GM18517 (cell line): ENCODE results near the gene NR2F6.

Source experiments
- ATAC-seq: cut with Tn5 transposase; IDR thresholded peaks from one replicate; pipeline ENCODE4 v1.9.1; 2021; ENCODE audit warnings: mild to moderate bottlenecking, moderate library complexity; ENCODE audit not compliant: unreplicated experiment

The NR2F6 gene

DNA sequence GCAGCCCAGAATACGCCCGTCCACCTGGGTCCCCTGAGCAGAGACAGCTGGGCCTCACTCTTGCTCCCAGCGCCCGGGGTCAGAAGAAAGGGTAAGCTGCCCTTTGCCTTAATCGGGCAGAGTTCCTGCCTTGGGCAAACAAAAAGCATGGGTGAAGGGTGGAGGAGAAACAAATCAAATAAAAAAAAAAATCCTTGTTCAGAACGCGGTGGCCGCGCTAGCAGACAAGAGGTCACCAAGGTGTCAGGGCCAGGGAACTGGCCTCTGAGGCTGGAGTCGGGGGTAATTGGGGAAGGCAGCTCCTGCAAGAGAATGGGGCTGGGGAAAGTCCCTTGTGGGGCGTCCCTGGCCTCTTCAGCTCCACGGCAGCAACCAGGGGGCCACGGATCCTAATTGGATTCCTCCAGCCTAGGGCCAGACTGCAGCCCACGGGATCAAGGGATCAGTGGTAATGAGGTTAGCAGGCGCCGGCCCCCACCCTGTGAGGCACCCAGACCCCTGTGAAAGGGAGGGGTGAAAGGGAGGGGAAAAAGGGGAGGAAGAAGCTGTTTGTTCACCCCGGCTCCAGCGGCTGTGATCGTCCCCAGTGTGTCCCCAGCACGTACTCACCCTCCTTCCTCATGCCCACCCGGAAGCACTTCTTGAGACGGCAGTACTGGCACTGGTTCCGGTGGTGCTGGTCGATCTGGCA, 5.5 kb downstream of the NR2F6 start:
- no peak for ATAC-seq

DNA sequence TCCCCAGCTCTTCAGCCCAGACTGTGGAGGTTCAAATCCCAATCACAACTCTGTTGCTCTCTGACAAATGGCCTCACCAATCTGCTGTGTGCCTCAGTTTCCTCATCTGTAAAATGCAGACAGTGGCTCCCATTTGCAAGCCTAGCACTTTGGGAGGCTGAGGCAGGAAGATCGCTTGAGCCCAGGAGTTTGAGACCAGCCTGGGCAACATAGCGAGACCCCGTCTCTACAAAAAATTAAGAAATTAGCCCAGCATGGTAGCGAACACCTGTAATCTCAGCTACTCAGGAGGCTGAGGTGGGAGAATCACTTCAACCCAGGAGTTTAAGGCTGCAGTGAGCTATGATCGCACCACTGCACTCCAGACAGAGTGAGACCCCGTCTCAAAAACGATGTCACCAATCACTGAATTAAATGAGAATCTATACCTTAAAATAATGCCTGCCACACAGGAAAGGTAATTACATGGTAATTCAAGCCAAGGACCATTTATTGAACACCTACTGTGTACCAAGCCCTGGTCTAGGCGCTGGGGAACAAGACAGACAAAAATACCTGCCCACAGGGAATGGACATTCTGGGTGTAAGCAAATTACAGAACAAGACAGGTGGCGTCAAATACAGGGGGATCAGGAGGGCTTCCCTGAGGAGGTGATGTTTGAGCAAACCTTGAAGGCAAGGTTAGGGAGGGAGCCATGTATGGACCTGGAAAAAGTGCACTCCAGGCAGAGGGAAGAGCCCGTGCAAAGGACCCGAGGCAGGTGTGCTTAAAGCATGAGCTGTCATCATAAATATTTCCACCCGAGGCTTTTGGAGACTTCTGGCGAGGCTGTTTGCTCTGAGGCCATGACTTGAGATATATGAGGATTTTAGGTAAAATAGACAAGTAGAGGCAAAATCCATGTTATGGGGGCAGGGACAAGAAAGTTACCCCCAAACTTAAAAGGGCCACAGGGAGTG, 7.7 kb downstream of the NR2F6 start:
- no peak for ATAC-seq

GRCh38 chr19:17236811-17237543, 8.7 kb downstream of the NR2F6 start:
- ATAC-seq, result no peak

- no peak for ATAC-seq
These were observed 9.5 kb downstream of the NR2F6 start for GRCh38 chr19:17235971-17236777.

- peak; percentile 55 for ATAC-seq
These were observed 10.3 kb downstream of the NR2F6 start for GRCh38 chr19:17235300-17235970.

GRCh38 chr19:17234911-17235299, 10.8 kb downstream of the NR2F6 start:
- peak; percentile 33 for ATAC-seq

GRCh38 chr19:17232258-17232657, 13.5 kb downstream of the NR2F6 start:
- ATAC-seq, result no peak

- no peak for ATAC-seq
These were observed 15.8 kb downstream of the NR2F6 start for GRCh38 chr19:17229890-17230289.

GRCh38 chr19:17227798-17228367, 17.8 kb downstream of the NR2F6 start:
- ATAC-seq, result no peak

DNA sequence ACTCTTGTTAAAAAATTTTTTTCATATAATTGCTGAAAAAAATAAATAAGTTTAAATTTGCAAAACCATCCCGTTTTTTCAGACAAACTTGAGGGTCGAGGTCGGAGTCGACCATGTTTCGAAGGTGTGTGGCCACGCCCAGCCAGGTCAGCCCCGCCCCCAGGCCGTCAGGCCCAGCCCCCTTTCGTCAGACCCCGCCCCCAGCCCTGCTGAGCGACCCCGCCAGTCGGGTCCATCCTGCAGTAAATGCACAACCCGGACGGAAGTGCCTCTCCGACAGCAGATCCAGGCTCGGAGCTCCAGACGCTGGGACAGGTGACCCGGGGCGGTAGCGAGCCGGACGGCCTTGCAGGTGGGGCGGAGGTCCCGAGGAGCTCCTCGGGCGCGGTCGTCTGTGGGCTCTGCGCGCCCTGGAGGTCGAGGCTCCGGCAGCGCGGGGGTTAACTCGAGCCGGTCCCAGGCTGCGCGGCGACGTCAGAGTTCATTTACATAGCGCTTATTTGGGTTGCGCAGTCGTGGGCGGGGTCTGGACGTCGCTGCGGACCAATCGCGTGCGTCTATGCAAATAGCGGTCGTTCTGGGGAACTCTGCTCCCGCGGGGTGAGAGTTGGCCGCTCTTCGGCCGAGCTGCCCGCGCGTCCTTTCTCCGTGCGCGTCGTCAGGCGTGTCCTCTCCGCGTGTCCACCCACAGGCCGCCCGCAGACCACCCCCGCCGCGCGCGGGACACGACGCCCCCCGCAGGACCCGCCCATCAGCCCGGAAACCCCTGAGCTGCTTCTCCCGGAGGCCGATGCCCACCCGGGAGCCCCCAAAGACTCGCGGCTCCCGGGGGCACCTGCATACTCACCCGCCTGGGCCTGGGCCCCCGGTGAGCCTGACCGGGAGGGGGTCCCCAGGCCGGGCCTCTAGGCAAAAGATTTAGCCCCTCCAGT, 19.5 kb downstream of the NR2F6 start, which contains the start of gene OCEL1:
OCEL1 (plus strand) TSS at position 225 of the 932 bp plus-strand sequence; CDS start at position 247, 22 bp downstream.
- ATAC-seq, result peak; percentile 84

GRCh38 chr19:17225053-17225452, 20.7 kb downstream of the NR2F6 start:
- no peak for ATAC-seq

GRCh38 chr19:17220207-17220758, 25.4 kb downstream of the NR2F6 start:
- ATAC-seq, result no peak

DNA sequence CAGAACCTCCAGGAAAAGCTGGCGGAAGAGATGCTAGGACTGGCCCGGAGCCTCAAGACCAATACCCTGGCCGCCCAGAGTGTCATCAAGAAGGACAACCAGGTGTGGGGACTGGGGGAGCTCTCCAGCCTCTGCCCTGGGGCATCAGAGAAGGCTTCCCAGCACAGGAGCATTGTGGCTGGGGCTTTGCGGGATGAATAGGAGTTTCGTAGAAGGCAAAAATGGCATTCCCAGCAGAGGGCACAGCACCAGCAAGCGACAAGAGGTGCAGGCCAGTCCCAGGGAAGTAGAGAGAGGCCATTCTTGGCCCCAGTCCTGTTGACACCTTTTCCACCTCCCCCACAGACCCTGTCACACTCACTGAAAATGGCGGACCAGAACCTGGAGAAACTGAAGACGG, 26.4 kb downstream of the NR2F6 start:
- ATAC-seq, result no peak

- no peak for ATAC-seq
These were observed 29.6 kb downstream of the NR2F6 start for GRCh38 chr19:17216058-17216670.

- ATAC-seq, result peak; percentile 62
These were observed 30.4 kb downstream of the NR2F6 start, which contains the start of gene USE1 for GRCh38 chr19:17215127-17215971. TSS of gene USE1 (plus strand) at chr19:17215357. CDS start at chr19:17215406, 49 bp downstream.

- no peak for ATAC-seq
These were observed 31.1 kb downstream of the NR2F6 start for GRCh38 chr19:17214508-17215126.
